Panc1 (cell line): ENCODE data around the gene DDX24. TPM values are rescaled to one million over a fixed set of nuclear protein-coding genes. Genes with fewer than 3 reads are reported as not detected.

Source experiments
- ATAC-seq: fragments of 200-7000 bp; cut with Tn5 transposase; 2 replicates; pipeline ENCODE4 v1.9.1; 2020; ENCODE audit warnings: mild to moderate bottlenecking, moderate library complexity
- BruUV-seq: library from RNA; stranded (reverse); fragments of 400-500 nt; replicated peaks from 2 replicates; lab custom pipeline; 2021; lab: Mats Ljungman, UMichigan
- CTCF ChIA-PET: fragments of 300-600 bp; sonication (Branson Sonifier 250); formaldehyde crosslinking; loops from one replicate; lab custom pipeline; 2022; ENCODE audit warnings: antibody characterized with exemption; lab: Charles Lee
- POLR2A ChIA-PET: fragments of 300-600 bp; sonication (Branson Sonifier 250); formaldehyde crosslinking; loops from one replicate; lab custom pipeline; 2022; ENCODE audit warnings: antibody characterized with exemption; lab: Charles Lee
- DNase-seq: peaks from one replicate; pipeline ENCODE4 v3.0.0-alpha.2; 2010; ENCODE audit warnings: low read depth, low spot score
- H3K27ac ChIP-seq: 2 replicates; pipeline ENCODE4 v1.5.1; 2011; ENCODE audit warnings: mild to moderate bottlenecking, low read length, inconsistent platforms
- H3K27me3 ChIP-seq: fragments of 200-500 bp; sonication (Bioruptor generic); 2 replicates; pipeline ENCODE4 v1.6.0; 2014; ENCODE audit warnings: low read length, inconsistent platforms; ENCODE audit not compliant: control insufficient read depth, insufficient read depth
- H3K36me3 ChIP-seq: fragments of 200-500 bp; sonication (Bioruptor generic); 2 replicates; pipeline ENCODE4 v1.5.1; 2014; ENCODE audit warnings: inconsistent platforms, mild to moderate bottlenecking, low read length, moderate library complexity; ENCODE audit not compliant: control insufficient read depth, insufficient read depth
- H3K4me1 ChIP-seq: 2 replicates; pipeline ENCODE4 v1.5.1; 2011; ENCODE audit warnings: inconsistent platforms, mild to moderate bottlenecking, low read length, moderate library complexity; ENCODE audit not compliant: control insufficient read depth, insufficient read depth
- H3K4me3 ChIP-seq, 2 experiments: 2 replicates each; pipeline ENCODE4 v1.5.1; 2011 to 2012; ENCODE audit warnings: low read depth in 2 of 2, low read length in 2 of 2, mild to moderate bottlenecking in 2 of 2, inconsistent platforms in 1 of 2, moderate library complexity in 1 of 2
- H3K9me3 ChIP-seq: fragments of 200-500 bp; sonication (Bioruptor generic); 2 replicates; pipeline ENCODE4 v1.5.1; 2014; ENCODE audit warnings: low read depth, mild to moderate bottlenecking, inconsistent platforms, low read length, moderate library complexity; ENCODE audit not compliant: control insufficient read depth, insufficient read depth
- CTCF ChIP-seq: fragments of 450-650 bp; IDR thresholded peaks from 2 replicates; pipeline ENCODE4 v1.5.1; 2017; ENCODE audit warnings: mild to moderate bottlenecking
- POLR2AphosphoS5 ChIP-seq: IDR thresholded peaks from 2 replicates; pipeline ENCODE4 v1.6.1; 2012; ENCODE audit warnings: mild to moderate bottlenecking, low read depth, low read length, moderate library complexity
- REST ChIP-seq, 2 experiments: IDR thresholded peaks; 2 replicates each; pipeline ENCODE4 v1.6.1; 2011 to 2012; ENCODE audit warnings: low read depth in 2 of 2, control low read depth in 1 of 2, low read length in 1 of 2, mild to moderate bottlenecking in 1 of 2, moderate library complexity in 1 of 2; ENCODE audit not compliant: insufficient read depth in 1 of 2
- SIN3A ChIP-seq: IDR thresholded peaks from 2 replicates; pipeline ENCODE4 v1.6.1; 2012; ENCODE audit warnings: low read depth, mild to moderate bottlenecking, low read length, moderate library complexity, borderline replicate concordance; ENCODE audit not compliant: insufficient read depth
- TCF7L2 ChIP-seq: IDR thresholded peaks from 2 replicates; pipeline ENCODE4 v1.6.1; 2011; ENCODE audit warnings: mild to moderate bottlenecking, low read depth, low read length, inconsistent platforms
- in situ Hi-C: cut with HindIII; loops from 2 replicates; pipeline ENCODE4 v1.10.0; 2016; ENCODE audit warnings: low sequenced_read_pairs, low pct_unique_long_range_greater_than_20kb
- intact Hi-C: fragments of 100-400 bp; cut with micrococcal nuclease; formaldehyde crosslinking; loops from one replicate; pipeline ENCODE4 v1.10.0; 2022; ENCODE audit not compliant: unreplicated experiment
- total RNA-seq: library from RNA; stranded (reverse); gene quantifications from one replicate; pipeline ENCODE4 v1.2.1, GENCODE V29; 2021; ENCODE audit not compliant: unreplicated experiment

The DDX24 gene
- total RNA-seq, 1 experiment from 2014 or later: 103 TPM

- H3K27me3 ChIP-seq: no peaks in the 10 kb centered on the region
- ChIA-PET CTCF (no interaction called here), POLR2A (no interaction called here)
- no peaks in the 10 kb centered on the region for H3K4me1 ChIP-seq
- ATAC-seq (no peak), DNase-seq (no peak)
- H3K27ac ChIP-seq: no peak overlapping the region
- no TSS peak for BruUV-seq
- H3K36me3 ChIP-seq: no peaks in the 10 kb centered on the region
- in situ Hi-C loops (no loop called here), intact Hi-C loops (no loop called here)
- no peak for TF ChIP-seq CTCF
- no peak for TF ChIP-seq REST (IDR thresholded peaks at IDR 0.05; ENCODE audit: insufficient read depth in 1 of 2, low read depth in 2 of 2, low read length in 1 of 2)
- no peak for TF ChIP-seq POLR2AphosphoS5
- no peak for TF ChIP-seq TCF7L2
- TF ChIP-seq SIN3A: no peak
- no peaks in the 10 kb centered on the region for H3K9me3 ChIP-seq
- H3K4me3 ChIP-seq: no peak overlapping the region
These were observed 62.7 kb downstream of the DDX24 start for GRCh38 chr14:94018308-94018707.

- intact Hi-C loops: no loop called here
These were observed 64.5 kb downstream of the DDX24 start for GRCh38 chr14:94016446-94016976.

More at GRCh38 chr14:94016446-94016976, 64.5 kb downstream of the DDX24 start:
- POLR2A ChIA-PET: no interaction called here
- Histone ChIP-seq H3K36me3 (no peaks in the 10 kb centered on the region), H3K27me3 (no peaks in the 10 kb centered on the region), H3K9me3 (no peaks in the 10 kb centered on the region), H3K27ac (no peak overlapping the region), H3K4me1 (no peaks in the 10 kb centered on the region), H3K4me3 (no peak overlapping the region)
- DNase-seq (no peak), ATAC-seq (no peak)
- CTCF ChIA-PET: no interaction called here
- no TSS peak for BruUV-seq
- TF ChIP-seq CTCF: no peak
- TF ChIP-seq POLR2AphosphoS5: no peak
- no peak for TF ChIP-seq TCF7L2
- no peak for TF ChIP-seq REST (IDR thresholded peaks at IDR 0.05; ENCODE audit: insufficient read depth in 1 of 2, low read depth in 2 of 2, low read length in 1 of 2)
- no peak for TF ChIP-seq SIN3A
- in situ Hi-C loops: no loop called here
